ENCODE measurements around the gene PAPLN. TPM values are rescaled to one million over a fixed set of nuclear protein-coding genes. Genes with fewer than 3 reads are reported as not detected.

Gene PAPLN
- total and polyA plus RNA-seq, 2 of the 8 experiments (the other 6 are each of a cell fraction or from before 2014, with no cell fraction given): 14.8 to 25.6 TPM

DNA sequence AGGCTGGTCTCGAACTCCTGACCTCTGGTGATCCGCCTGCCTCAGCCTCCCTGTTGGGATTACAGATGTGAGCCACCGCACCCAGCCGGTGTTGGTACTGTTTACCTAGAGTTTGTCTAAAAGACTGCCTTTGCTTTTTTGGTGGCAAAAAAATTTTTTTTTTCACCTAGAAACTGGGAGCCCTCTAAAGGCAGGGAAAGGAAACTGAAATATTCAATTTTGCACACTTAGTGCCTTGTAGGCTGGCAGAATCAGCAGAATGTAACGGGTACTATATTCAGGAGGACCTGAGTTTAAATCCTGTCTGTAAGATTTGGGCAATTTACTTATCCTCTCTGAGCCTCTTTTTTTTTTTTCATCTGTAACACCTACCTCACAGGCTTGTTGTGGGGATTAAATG is 43.6 kb downstream of the PAPLN start:
- Histone ChIP-seq H3K23ac (ENCODE audit: insufficient read length) (no peak overlapping the region), H3K4me2 (ENCODE audit: insufficient read depth in 1 of 2, low read depth in 2 of 2, low read length in 2 of 2) (no peak overlapping the region), H2AFZ (ENCODE audit: low read length) (no peak overlapping the region), H4K5ac (ENCODE audit: insufficient read length, low read depth, low read length) (no peak overlapping the region), H2BK120ac (replicated peaks; ENCODE audit: low read depth, low read length) (no peak overlapping the region), H3K27me3 (replicated peaks in 1 of 4; ENCODE audit: control insufficient read depth in 3 of 4, extremely low read depth in 1 of 4, insufficient read depth in 3 of 4, low read length in 3 of 4) (no peaks in the 10 kb centered on the region), H4K91ac (replicated peaks; ENCODE audit: insufficient read length, low read length) (no peak overlapping the region), H2AK5ac (ENCODE audit: low read depth, low read length) (no peak overlapping the region), H2BK15ac (ENCODE audit: low read length) (no peak overlapping the region), H3K9me3 (ENCODE audit: insufficient read depth in 2 of 2, low read depth in 1 of 2, low read length in 1 of 2) (no peaks in the 10 kb centered on the region), H3K14ac (ENCODE audit: insufficient read length) (no peak overlapping the region), H4K20me1 (replicated peaks in 1 of 2; ENCODE audit: control insufficient read depth in 1 of 2, insufficient read depth in 2 of 2, low read length in 2 of 2) (no peaks in the 10 kb centered on the region), H3K79me1 (ENCODE audit: low read depth, low read length) (no peaks in the 10 kb centered on the region; the same call in 1 of the 2 replicates), H3K4ac (replicated peaks; ENCODE audit: insufficient read length, low read depth, low read length) (no peak overlapping the region), H3K23me2 (ENCODE audit: low read depth, low read length) (no peaks in the 10 kb centered on the region), H3K18ac (ENCODE audit: extremely low read depth, low read length) (no peak overlapping the region), H3K36me3 (ENCODE audit: control insufficient read depth in 2 of 4, insufficient read depth in 4 of 4, low read length in 3 of 4) (peaks cover 2 to 35% (median 11%) of the 10 kb centered on the region in 4 experiments; a peak in 7 of 8 replicates), H3K27ac (ENCODE audit: low read depth, low read length) (no peak overlapping the region), H2BK20ac (ENCODE audit: low read length) (no peak overlapping the region), H3K9ac (replicated peaks in 1 of 4; ENCODE audit: extremely low read depth in 1 of 4, low read depth in 3 of 4, low read length in 3 of 4) (no peak overlapping the region), H3K79me2 (ENCODE audit: control insufficient read depth in 1 of 2, insufficient read depth in 2 of 2, low read length in 2 of 2) (no peaks in the 10 kb centered on the region), H3K56ac (replicated peaks; ENCODE audit: insufficient read length, low read depth, low read length) (no peak overlapping the region), H4K8ac (ENCODE audit: extremely low read depth, insufficient read depth, low read length) (no peak overlapping the region), H2BK12ac (ENCODE audit: low read depth, low read length) (no peak overlapping the region), H3K4me1 (replicated peaks in 1 of 4; ENCODE audit: control insufficient read depth in 3 of 4, insufficient read depth in 4 of 4, low read length in 3 of 4) (peaks cover 0 to 14% (median 10%) of the 10 kb centered on the region in 4 experiments; a peak in 6 of 7 replicates), H3K4me3 (ENCODE audit: extremely low read depth in 1 of 4, insufficient read depth in 2 of 4, low read depth in 3 of 4, low read length in 4 of 4) (no peak overlapping the region), H2BK5ac (ENCODE audit: low read depth, low read length) (no peak overlapping the region)
- CTCF ChIA-PET (ENCODE audit: partially characterized antibody): interaction anchor here (0.6 to 5.1 kb wide), 5 partner anchors 15 to 733 kb away, joined by 3 to 50 read pairs (median 3); no protein-coding TSS in a partner anchor
- DNase-seq (ENCODE audit: low read depth in 1 of 2, low spot score in 2 of 2) (no peak), FAIRE-seq (no peak)
- WGBS, 2 experiments (ENCODE audit: extremely low coverage in 1 of 2, insufficient coverage in 1 of 2, insufficient read length in 1 of 2, insufficient replicate concordance in 2 of 2, low coverage in 1 of 2, low lambda C conversion rate in 2 of 2, missing lambda C conversion rate in 1 of 2): 95% methylated on average over 4 of the region's 5 CpGs; no CpG with 5 or more reads in 1 of the 2 experiments
- POLR2A ChIA-PET (ENCODE audit: partially characterized antibody): interaction anchor here (0.8 to 3.3 kb wide), 4 partner anchors 15 to 38 kb away, joined by 3 to 11 read pairs (median 6); no protein-coding TSS in a partner anchor
- TF ChIP-seq, protein P1, sequence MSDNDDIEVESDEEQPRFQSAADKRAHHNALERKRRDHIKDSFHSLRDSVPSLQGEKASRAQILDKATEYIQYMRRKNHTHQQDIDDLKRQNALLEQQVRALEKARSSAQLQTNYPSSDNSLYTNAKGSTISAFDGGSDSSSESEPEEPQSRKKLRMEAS (IDR thresholded peaks at IDR 0.05): no peak
- TF ChIP-seq RNF2 (IDR thresholded peaks at IDR 0.05; ENCODE audit: borderline replicate concordance, low read depth, low read length, missing control alignments, poor library complexity, severe bottlenecking): no peak
- no peak for TF ChIP-seq POLR2A (IDR thresholded peaks at IDR 0.05; ENCODE audit: control extremely low read depth in 1 of 2, low read depth in 2 of 2, low read length in 2 of 2)
- no peak for TF ChIP-seq BACH1 (IDR thresholded peaks at IDR 0.05; ENCODE audit: low read length)
- TF ChIP-seq RXRA (IDR thresholded peaks at IDR 0.05; ENCODE audit: insufficient read depth, low read depth, low read length): no peak
- no peak for TF ChIP-seq RAD21 (IDR thresholded peaks at IDR 0.05 in 1 of 2, conservative IDR thresholded peaks at IDR 0.05 in 1 of 2; ENCODE audit: low read depth in 2 of 2, low read length in 2 of 2)
- TF ChIP-seq SP1 (IDR thresholded peaks at IDR 0.05; ENCODE audit: low read depth, low read length): no peak
- no peak for TF ChIP-seq YY1 (IDR thresholded peaks at IDR 0.05; ENCODE audit: low read depth, low read length)
- no peak for TF ChIP-seq RBBP5 (IDR thresholded peaks at IDR 0.05; ENCODE audit: borderline replicate concordance, low read depth, low read length)
- TF ChIP-seq CBX5 (IDR thresholded peaks at IDR 0.05; ENCODE audit: low read depth, low read length): no peak
- TF ChIP-seq CREB1 (IDR thresholded peaks at IDR 0.05): no peak
- TF ChIP-seq, protein P2, sequence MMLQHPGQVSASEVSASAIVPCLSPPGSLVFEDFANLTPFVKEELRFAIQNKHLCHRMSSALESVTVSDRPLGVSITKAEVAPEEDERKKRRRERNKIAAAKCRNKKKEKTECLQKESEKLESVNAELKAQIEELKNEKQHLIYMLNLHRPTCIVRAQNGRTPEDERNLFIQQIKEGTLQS (IDR thresholded peaks at IDR 0.05; ENCODE audit: insufficient read depth, low read depth, low read length): no peak
- TF ChIP-seq POU5F1 (IDR thresholded peaks at IDR 0.05; ENCODE audit: low read depth, low read length): no peak
- no peak for TF ChIP-seq CHD2 (IDR thresholded peaks at IDR 0.05; ENCODE audit: low read length)

Measured in H1 (cell line).